Activated CD4-positive, CD25-positive, alpha-beta regulatory T cell (primary cell): ENCODE results near the gene LPCAT3.

Source experiments
- DNase-seq, 4 experiments: peaks; one replicate each; lab custom pipeline; 2025; lab: John Stamatoyannopoulos, UW

The LPCAT3 gene

GRCh38 chr12:6952863-6953441, 65.3 kb downstream of the LPCAT3 start:
- no peak for DNase-seq

GRCh38 chr12:6952121-6952862, 66.0 kb downstream of the LPCAT3 start:
- no peak for DNase-seq

GRCh38 chr12:6951551-6952120, 66.6 kb downstream of the LPCAT3 start:
- no peak for DNase-seq

GRCh38 chr12:6950811-6951540, 67.3 kb downstream of the LPCAT3 start, which contains the start of gene PTPN6:
PTPN6 (plus strand) TSS chr12:6951356; CDS start chr12:6951513, 157 bp downstream.
- DNase-seq: peak in 2 of 4 experiments; percentile 47

- DNase-seq: peak in 1 of 4 experiments; percentile 19
These were observed 67.9 kb downstream of the LPCAT3 start for GRCh38 chr12:6950401-6950801.

GRCh38 chr12:6948873-6949594, 69.2 kb downstream of the LPCAT3 start:
- no peak for DNase-seq

- no peak for DNase-seq
These were observed 70.7 kb downstream of the LPCAT3 start for GRCh38 chr12:6947615-6948014.

GRCh38 chr12:6946920-6947374, 71.3 kb downstream of the LPCAT3 start:
- no peak for DNase-seq

GRCh38 chr12:6946033-6946919, 72.0 kb downstream of the LPCAT3 start:
- DNase-seq: peak in 2 of 4 experiments; percentile 31

GRCh38 chr12:6945613-6946012, 72.7 kb downstream of the LPCAT3 start:
- no peak for DNase-seq

GRCh38 chr12:6944381-6945186, 73.7 kb downstream of the LPCAT3 start:
- peak; percentile 69 to 78 (median 74) for DNase-seq

- DNase-seq: peak; percentile 34 to 75 (median 54)
These were observed 74.4 kb downstream of the LPCAT3 start, which contains the start of the genes C12orf57 and RNU7-1 for GRCh38 chr12:6943722-6944380. C12orf57 (plus strand) TSS chr12:6944022; CDS start chr12:6944122, 100 bp downstream. RNU7-1 (plus strand) TSS chr12:6943816.

GRCh38 chr12:6943389-6943721, 74.9 kb downstream of the LPCAT3 start:
- peak; percentile 33 to 61 (median 52) for DNase-seq

GRCh38 chr12:6942331-6942665, 76.0 kb downstream of the LPCAT3 start:
- no peak for DNase-seq

- DNase-seq: no peak
These were observed 76.5 kb downstream of the LPCAT3 start for GRCh38 chr12:6941782-6942181.

GRCh38 chr12:6941267-6941666, 77.0 kb downstream of the LPCAT3 start:
- DNase-seq: no peak

GRCh38 chr12:6939191-6939540, 79.1 kb downstream of the LPCAT3 start:
- no peak for DNase-seq

- DNase-seq: no peak
These were observed 79.7 kb downstream of the LPCAT3 start for GRCh38 chr12:6938353-6939190.
